Fibroblast of lung (primary cell): ENCODE measurements around the gene TMTC3. TPM values are rescaled to one million over a fixed set of nuclear protein-coding genes. Genes with fewer than 3 reads are reported as not detected.

ENCODE experiments used
- DNase-seq, 2 donors: peaks; one replicate each; pipeline versions ENCODE4 v3.0.0 to v3.0.0-alpha.2; 2010; ENCODE audit warnings: low read depth in 2 of 2
- H2AFZ ChIP-seq: 2 replicates; pipeline ENCODE4 v1.5.1; 2012; ENCODE audit warnings: low read length, control low read depth, inconsistent platforms
- H3K27ac ChIP-seq: 2 replicates; pipeline ENCODE4 v1.5.1; 2011; ENCODE audit warnings: low read length, control low read depth; ENCODE audit not compliant: insufficient read depth
- H3K27me3 ChIP-seq: 2 replicates; pipeline ENCODE4 v1.5.1; 2011; ENCODE audit warnings: mild to moderate bottlenecking, low read length; ENCODE audit not compliant: control insufficient read depth, insufficient read depth
- H3K36me3 ChIP-seq: 2 replicates; pipeline ENCODE4 v1.5.1; 2011; ENCODE audit warnings: low read length; ENCODE audit not compliant: control insufficient read depth, insufficient read depth
- H3K4me1 ChIP-seq: 2 replicates; pipeline ENCODE4 v1.5.1; 2011; ENCODE audit warnings: low read length; ENCODE audit not compliant: control insufficient read depth, insufficient read depth; ENCODE audit errors: extremely low read depth
- H3K4me2 ChIP-seq: 2 replicates; pipeline ENCODE4 v1.5.1; 2011; ENCODE audit warnings: low read length, control low read depth; ENCODE audit not compliant: insufficient read depth; ENCODE audit errors: extremely low read depth
- H3K4me3 ChIP-seq, 4 experiments: fragments of 200-600 bp in 1 of 4; sonication (generic) in 1 of 4; replicated peaks in 1 of 4; 2 replicates each; pipeline ENCODE4 v1.5.1; 2011 to 2016; ENCODE audit warnings: low read length in 4 of 4, low read depth in 3 of 4, mild to moderate bottlenecking in 3 of 4, control low read depth in 2 of 4, inconsistent platforms in 1 of 4, mixed read lengths in 1 of 4; ENCODE audit not compliant: insufficient read depth in 1 of 4; ENCODE audit errors: control extremely low read depth in 1 of 4
- H3K79me2 ChIP-seq: 2 replicates; pipeline ENCODE4 v1.5.1; 2012; ENCODE audit warnings: mild to moderate bottlenecking, low read length, inconsistent platforms; ENCODE audit not compliant: control insufficient read depth, insufficient read depth
- H3K9ac ChIP-seq: 2 replicates; pipeline ENCODE4 v1.5.1; 2011; ENCODE audit warnings: mild to moderate bottlenecking, low read length, control low read depth; ENCODE audit not compliant: insufficient read depth
- H3K9me3 ChIP-seq: 2 replicates; pipeline ENCODE4 v1.5.1; 2012; ENCODE audit warnings: low read depth, low read length; ENCODE audit not compliant: control insufficient read depth, insufficient read depth
- H4K20me1 ChIP-seq: 2 replicates; pipeline ENCODE4 v1.5.1; 2011; ENCODE audit warnings: low read length; ENCODE audit not compliant: control insufficient read depth, insufficient read depth; ENCODE audit errors: extremely low read depth
- EZH2 ChIP-seq: IDR thresholded peaks from 2 replicates; pipeline ENCODE4 v1.5.1; 2012; ENCODE audit warnings: low read length, control low read depth, mild to moderate bottlenecking; ENCODE audit errors: missing control alignments
- polyA plus RNA-seq, 2 donors: library from polyadenylated mRNA; depleted of rRNA in 1 of 2; stranded (reverse) in 1 of 2; unstranded in 1 of 2; fragments of >200 nt; gene quantifications; 2 replicates each; pipeline ENCODE4 v1.2.1, GENCODE V29; 2011 to 2012; ENCODE audit warnings: missing spikeins in 1 of 2
- total RNA-seq: library from RNA; depleted of rRNA; stranded (reverse); fragments of >200 nt; gene quantifications from 2 replicates; pipeline ENCODE4 v1.2.1, GENCODE V29; 2014
- TF ChIP-seq, protein P1 (sequence below), 2 donors: IDR thresholded peaks in 1 of 2; conservative IDR thresholded peaks in 1 of 2; 1 replicate in 1 of 2; 2 replicates in 1 of 2; pipeline ENCODE4 v1.5.1; 2011 to 2012; ENCODE audit warnings: low read length in 2 of 2, control low read depth in 1 of 2, inconsistent platforms in 1 of 2, low read depth in 1 of 2, mild to moderate bottlenecking in 1 of 2

TMTC3 gene
- total and polyA plus RNA-seq, 2 donors (not counting 1 experiment from before 2014, with no cell fraction given) = 32.5 to 59.7 TPM

DNA sequence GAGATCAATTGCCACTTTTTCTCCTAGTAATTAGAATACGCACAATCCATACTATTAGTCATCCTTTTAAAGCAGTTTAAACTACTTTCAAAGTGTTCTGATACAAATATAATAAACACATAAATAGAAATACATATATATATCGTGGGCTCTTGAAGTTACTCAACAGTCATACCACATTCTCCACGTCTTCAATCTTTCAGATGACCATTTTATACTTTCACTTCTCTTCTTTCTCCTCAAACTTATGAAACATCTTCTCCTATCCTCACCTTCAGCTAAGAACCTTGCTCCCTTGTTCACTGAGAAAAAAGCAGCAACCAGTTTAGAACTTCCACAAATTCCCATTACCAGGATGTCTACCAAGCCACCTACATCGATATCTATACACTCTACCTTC lies 19.4 kb upstream of the TMTC3 start:
- Histone ChIP-seq H3K27ac (no peak overlapping the region), H3K9ac (no peak overlapping the region), H3K27me3 (no peaks in the 10 kb centered on the region), H3K79me2 (no peaks in the 10 kb centered on the region), H4K20me1 (no peaks in the 10 kb centered on the region), H3K4me1 (no peaks in the 10 kb centered on the region), H3K36me3 (peaks cover 3% of the 10 kb centered on the region), H3K9me3 (no peaks in the 10 kb centered on the region), H3K4me3 (no peak overlapping the region), H2AFZ (no peak overlapping the region), H3K4me2 (no peak overlapping the region)
- no peak for DNase-seq
- TF ChIP-seq, protein P1, sequence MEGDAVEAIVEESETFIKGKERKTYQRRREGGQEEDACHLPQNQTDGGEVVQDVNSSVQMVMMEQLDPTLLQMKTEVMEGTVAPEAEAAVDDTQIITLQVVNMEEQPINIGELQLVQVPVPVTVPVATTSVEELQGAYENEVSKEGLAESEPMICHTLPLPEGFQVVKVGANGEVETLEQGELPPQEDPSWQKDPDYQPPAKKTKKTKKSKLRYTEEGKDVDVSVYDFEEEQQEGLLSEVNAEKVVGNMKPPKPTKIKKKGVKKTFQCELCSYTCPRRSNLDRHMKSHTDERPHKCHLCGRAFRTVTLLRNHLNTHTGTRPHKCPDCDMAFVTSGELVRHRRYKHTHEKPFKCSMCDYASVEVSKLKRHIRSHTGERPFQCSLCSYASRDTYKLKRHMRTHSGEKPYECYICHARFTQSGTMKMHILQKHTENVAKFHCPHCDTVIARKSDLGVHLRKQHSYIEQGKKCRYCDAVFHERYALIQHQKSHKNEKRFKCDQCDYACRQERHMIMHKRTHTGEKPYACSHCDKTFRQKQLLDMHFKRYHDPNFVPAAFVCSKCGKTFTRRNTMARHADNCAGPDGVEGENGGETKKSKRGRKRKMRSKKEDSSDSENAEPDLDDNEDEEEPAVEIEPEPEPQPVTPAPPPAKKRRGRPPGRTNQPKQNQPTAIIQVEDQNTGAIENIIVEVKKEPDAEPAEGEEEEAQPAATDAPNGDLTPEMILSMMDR (conservative IDR thresholded peaks at IDR 0.05 in 1 of 2, IDR thresholded peaks at IDR 0.05 in 1 of 2; ENCODE audit: low read depth in 1 of 2, low read length in 2 of 2) = no peak
- no peak for TF ChIP-seq EZH2

DNA sequence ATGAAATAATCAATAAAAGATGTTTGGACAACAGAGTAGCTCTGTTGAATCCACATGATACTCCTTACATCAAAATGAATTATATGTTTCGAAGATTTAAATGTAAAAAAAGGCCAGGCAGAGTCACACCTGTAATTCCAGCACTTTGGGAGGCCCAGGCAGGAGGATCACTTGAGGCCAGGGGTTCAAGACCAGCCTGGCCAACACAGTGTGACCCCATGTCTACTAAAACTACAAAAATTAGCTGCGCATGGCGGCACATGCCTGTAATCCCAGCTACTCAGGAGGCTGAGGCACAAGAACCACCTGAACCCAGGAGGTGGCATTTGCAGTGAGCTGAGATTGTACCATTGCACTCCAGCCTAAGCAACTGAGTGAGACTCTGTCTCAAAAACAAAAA lies 15.0 kb upstream of the TMTC3 start:
- Histone ChIP-seq H2AFZ (no peak overlapping the region), H3K4me1 (no peaks in the 10 kb centered on the region), H3K9me3 (no peaks in the 10 kb centered on the region), H4K20me1 (no peaks in the 10 kb centered on the region), H3K79me2 (no peaks in the 10 kb centered on the region), H3K27me3 (no peaks in the 10 kb centered on the region), H3K27ac (no peak overlapping the region), H3K36me3 (peaks cover 3% of the 10 kb centered on the region), H3K9ac (no peak overlapping the region), H3K4me3 (no peak overlapping the region), H3K4me2 (no peak overlapping the region)
- TF ChIP-seq, protein P1 (conservative IDR thresholded peaks at IDR 0.05 in 1 of 2, IDR thresholded peaks at IDR 0.05 in 1 of 2; ENCODE audit: low read depth in 1 of 2, low read length in 2 of 2) = no peak
- TF ChIP-seq EZH2 = no peak
- DNase-seq = no peak

DNA sequence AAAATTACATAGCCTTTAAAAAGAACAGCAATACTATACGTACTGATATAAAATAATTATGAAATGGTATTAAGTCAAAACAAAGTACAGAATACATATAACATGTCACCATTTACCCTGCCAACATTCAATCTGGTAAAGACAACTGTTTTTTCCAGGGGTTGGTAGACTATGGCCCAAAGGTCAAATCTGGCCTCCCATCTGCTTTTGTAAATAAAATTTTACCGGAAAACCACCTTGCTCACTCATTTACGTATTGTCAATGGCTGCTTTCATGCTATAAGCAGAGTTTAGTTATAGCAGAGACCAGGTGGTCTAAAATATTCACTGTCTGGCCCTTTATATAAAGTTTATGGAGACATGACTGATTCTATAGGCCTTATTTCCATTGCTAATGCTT lies 14.3 kb upstream of the TMTC3 start:
- Histone ChIP-seq H3K27ac (no peak overlapping the region), H3K4me2 (no peak overlapping the region), H3K27me3 (no peaks in the 10 kb centered on the region), H3K9me3 (no peaks in the 10 kb centered on the region), H2AFZ (no peak overlapping the region), H3K4me3 (no peak overlapping the region), H3K36me3 (peaks cover 3% of the 10 kb centered on the region), H3K9ac (no peak overlapping the region), H3K4me1 (no peaks in the 10 kb centered on the region), H4K20me1 (no peaks in the 10 kb centered on the region), H3K79me2 (no peaks in the 10 kb centered on the region)
- no peak for TF ChIP-seq EZH2
- DNase-seq = no peak
